Mucosa of gallbladder (tissue), 1 donor: ENCODE measurements around the gene HLA-B. TPM values are rescaled to one million over a fixed set of nuclear protein-coding genes. Genes with fewer than 3 reads are reported as not detected.
"Not testable (repeated sequence)": the region's sequence is repeated elsewhere in the genome, so short reads cannot be mapped to it uniquely, and the experiment has no call there.

Source experiments
- DNase-seq: peaks from one replicate; pipeline ENCODE4 v3.0.0-alpha.2; 2020; ENCODE audit warnings: low spot score
- total RNA-seq: library from RNA; stranded (reverse); gene quantifications from one replicate; pipeline ENCODE4 v1.2.1, GENCODE V29; 2021
- donor health status: DM: no; HTN: no; CAD: no.

Gene HLA-B
- total RNA-seq, 1 donor from 2014 or later: 1,432 TPM

DNA sequence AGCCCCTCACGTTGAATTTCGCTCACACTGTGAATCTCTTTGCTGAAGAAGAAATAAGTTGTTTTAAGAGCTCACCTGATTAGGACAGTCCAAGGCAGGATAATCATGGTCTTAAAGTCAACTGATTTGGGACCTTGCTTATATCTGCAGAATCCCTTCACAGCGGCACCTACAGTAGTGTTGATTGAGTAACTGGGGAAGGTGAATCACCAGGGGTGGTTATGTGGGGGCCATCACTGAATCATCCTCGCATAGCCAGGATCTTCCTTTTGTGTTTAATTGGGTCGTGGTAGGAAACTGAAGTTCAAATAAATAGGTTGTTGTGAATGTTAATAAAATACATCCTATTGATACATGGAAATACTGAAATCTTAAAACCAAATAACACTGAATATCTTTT lies 26.2 kb upstream of the HLA-B start:
- no peak for DNase-seq

DNA sequence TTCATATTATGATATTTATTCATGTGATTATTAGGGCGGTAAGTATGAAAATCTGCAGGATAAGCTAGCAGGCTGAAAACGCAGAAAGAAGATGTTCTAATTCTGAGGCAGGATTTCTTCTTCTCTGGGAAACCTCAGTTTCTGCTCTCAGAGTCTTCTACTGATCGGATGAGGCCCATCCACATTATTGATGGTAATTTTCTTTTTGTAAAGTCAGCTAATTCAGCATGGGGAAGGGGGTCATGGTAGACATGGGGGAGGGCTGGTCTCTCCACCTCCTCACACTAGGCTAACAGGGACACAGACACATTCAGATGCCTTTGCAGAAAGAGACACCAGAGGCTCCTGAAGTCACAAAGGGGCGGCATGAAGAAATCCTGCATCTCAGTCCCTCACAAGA lies 24.7 kb upstream of the HLA-B start:
- DNase-seq: no peak

- no peak for DNase-seq
These were observed 22.9 kb upstream of the HLA-B start for GRCh38 chr6:31379850-31380249.

- no peak for DNase-seq
These were observed 21.7 kb upstream of the HLA-B start for GRCh38 chr6:31378721-31379103.

GRCh38 chr6:31378062-31378720 lies 21.2 kb upstream of the HLA-B start:
- peak; percentile 84 for DNase-seq

- no peak for DNase-seq
These were observed 20.1 kb upstream of the HLA-B start for GRCh38 chr6:31377029-31377428.

GRCh38 chr6:31375699-31376098 lies 18.7 kb upstream of the HLA-B start:
- DNase-seq: no peak

DNA sequence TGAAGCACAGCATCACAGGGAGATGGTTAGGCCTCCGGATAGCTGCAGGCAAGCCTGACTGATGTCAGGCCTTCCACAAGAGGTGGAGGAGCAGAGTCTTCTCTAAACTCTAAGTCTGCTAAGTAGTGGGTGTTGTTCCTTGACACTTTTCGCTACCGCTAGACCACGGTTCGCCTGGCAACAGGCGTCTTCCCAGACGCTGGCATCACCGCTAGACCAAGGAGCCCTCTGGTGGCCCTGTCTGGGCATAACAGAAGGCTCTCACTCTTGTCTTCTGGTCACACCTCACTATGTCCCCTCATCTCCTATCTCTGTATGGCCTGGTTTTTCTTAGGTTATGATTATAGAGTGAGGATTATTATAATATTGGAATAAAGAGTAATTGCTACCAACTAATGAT lies 17.1 kb upstream of the HLA-B start:
- not testable (repeated sequence) for DNase-seq

- no peak for DNase-seq
These were observed 11.5 kb upstream of the HLA-B start for GRCh38 chr6:31368461-31368860.

DNA sequence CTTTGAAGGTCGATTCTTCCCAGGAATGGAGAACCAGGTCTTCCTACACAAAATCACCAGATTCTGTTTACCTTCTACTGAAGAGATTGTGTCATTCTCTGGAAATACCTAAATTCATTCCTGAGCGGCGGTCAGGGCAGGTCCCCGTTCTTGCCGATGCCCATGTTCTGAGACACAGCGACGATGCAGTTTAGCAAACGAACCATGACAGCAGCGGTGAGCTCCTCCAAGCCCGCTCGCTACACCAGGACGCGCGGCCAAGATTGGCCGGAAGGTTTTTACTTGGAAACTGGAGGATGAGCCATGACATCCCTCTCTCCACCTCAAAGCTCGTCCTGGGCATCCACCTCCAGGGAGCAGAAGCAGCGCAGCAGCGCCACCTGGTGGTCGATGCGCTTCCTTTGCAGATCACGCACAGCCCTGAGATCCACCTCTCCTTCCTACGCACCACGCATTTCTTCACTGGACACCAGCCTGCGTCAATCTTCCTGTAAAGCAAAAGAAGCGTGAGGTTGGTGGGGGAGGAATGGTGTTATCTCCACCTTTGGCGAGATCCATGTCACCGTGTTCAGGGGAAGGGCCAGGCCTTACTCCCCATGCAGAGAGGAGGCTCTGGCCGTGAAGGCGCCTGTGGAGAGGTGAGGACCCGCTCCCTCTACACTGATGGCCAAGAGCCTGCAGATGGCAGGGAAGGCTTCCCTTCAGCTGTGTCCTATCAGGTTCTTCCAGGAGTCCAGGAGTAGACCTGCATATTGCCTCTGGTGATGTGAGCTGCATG lies 9.9 kb upstream of the HLA-B start:
- DNase-seq: peak; percentile 93

GRCh38 chr6:31365864-31366263 lies 8.9 kb upstream of the HLA-B start:
- DNase-seq: no peak

DNA sequence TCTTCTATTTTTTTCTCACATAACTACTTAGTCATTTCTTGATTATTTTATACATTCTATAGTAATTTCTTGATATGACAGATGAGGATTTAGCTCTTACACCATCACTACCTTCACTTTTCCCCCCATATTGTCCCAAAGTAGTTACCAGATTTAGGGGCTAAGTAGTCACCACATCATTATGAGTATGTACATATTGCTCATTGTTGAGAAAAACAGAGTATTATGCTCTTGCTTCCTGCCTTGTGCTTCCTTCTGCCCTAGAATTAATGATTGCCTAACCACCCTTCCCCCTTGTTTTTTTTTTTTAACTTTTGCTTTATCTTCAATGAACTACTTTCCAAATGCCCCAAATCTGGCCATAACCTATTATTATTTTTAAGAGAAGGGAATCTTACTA lies 6.8 kb upstream of the HLA-B start:
- DNase-seq: no peak

DNA sequence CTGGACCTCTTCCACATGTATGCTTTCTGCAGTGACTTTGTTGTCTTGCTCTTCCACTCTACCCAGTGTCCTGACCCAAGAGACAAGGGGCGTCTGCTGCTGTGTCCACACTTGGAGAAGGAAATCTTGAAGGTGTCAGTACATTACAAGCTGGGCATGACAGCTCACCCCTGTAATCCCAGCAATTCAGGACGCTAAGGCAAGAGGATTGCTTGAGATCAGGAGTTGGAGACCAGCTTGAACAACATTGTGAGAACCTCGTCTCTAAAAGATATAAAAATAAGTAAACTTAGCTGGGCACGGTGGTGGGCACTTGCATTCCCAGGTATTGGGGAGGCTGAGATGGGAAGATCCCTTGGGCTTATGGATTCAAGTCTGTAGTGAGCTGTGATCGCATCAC lies 5.8 kb upstream of the HLA-B start:
- DNase-seq: no peak

DNA sequence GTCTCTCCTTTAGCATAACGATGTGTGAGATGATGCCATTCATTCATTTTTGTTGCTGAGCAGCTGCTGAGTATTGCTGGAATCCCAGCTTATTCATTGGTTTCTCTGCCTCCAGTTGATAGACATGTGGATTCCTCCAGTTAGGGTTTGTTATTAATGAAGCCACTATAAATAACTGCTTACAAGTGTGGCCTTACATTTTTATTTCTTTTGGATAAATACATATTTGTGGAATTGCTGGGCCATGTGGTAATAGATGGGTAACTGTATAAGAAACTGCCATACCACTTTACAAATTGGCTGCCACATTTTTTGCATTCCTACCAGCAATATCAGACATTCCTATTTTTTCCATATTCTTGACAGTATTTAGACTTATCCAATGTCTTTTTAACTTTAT lies 2.6 kb upstream of the HLA-B start:
- DNase-seq: no peak

GRCh38 chr6:31358302-31358701 lies 1.3 kb upstream of the HLA-B start:
- no peak for DNase-seq

- no peak for DNase-seq
These were observed 907 bp upstream of the HLA-B start for GRCh38 chr6:31357886-31358285.

- no peak for DNase-seq
These were observed 598 bp downstream of the HLA-B start for GRCh38 chr6:31356216-31356945.

GRCh38 chr6:31355583-31355948 lies 1.4 kb downstream of the HLA-B start:
- DNase-seq: no peak

- DNase-seq: no peak
These were observed 2.0 kb downstream of the HLA-B start for GRCh38 chr6:31354864-31355582.

DNA sequence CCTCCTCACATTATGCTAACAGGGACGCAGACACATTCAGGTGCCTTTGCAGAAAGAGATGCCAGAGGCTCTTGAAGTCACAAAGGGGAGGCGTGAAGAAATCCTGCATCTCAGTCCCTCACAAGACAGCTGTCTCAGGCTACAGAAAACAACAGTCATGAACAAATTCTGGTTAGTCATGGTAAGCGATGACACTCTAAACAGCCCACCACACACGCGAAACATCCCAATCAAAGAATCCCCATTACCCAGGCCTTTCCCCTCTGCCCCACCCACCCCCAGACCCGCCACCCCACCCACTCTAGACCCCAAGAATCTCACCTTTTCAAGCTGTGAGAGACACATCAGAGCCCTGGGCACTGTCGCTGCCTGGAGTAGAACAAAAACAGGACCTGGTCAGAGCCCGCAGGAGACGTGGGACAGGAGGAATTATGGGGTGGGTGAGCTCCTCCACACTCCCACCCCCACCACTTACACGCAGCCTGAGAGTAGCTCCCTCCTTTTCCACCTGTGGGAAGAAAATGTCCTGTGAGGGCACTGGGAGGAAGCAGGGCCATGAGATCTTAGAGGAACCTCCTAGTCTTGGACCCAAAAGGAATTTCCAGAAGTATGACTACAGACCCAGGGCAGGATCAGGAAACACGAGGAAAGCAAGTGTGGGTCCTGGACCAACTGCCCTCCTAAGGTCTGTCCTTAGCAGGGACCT lies 2.7 kb downstream of the HLA-B start:
- DNase-seq: no peak

DNA sequence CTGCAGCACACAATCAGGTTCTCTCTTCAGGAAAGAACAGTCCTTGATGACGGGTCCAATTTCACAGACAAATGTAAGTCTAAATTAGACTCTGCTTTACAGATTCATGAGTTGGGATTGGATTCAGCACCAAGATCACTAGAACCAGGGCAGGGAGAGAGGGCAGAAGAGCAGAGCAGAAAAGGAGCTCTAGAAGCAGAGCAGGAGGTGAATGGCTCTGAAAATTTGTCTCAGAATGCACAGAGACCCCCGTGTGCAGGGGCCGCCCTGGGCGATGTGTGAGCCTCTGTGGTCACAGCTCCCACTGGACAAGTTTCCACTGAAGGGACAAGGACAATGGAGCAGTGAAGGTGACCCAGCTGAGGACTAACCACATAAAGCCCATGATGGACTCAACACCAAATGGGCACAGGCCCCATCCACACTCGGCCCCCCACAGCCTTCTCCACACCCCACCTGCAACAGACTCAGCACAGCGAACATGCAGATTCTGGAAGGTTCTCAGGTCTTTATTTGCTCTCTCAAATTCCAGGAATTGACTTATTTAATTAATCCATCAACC lies 3.5 kb downstream of the HLA-B start:
- no peak for DNase-seq
